ENCODE data around the gene CLPX. TPM values are rescaled to one million over a fixed set of nuclear protein-coding genes. Genes with fewer than 3 reads are reported as not detected.

CLPX gene
- total RNA-seq, 1 experiment from 2014 or later = 44.1 TPM

DNA sequence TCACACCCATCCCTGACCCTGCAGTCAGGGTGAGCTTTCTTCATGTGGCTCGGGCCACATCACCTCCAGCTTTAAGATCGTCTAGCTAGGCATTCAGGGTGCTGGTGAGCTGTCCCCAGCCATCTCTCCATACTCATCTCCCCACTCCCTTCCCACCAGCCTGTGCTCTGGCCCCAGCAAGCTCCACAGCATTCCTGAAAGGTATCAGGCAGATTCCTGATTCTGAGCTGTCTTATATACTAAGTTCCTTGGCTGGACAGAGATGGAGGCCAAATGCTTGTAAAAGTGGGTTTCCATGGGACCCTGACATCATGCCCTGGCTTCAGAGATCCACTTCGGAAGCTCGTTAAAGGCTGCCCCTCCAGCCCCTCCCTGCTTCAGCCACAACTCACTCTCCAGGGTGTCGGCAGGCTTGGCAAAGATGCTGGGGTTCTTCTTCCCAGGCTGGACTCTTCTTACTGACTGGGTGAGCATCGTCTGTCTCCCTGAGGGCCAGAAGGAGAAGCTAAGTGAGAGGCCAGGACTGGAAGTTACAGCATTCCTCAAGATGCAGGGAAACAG, 22.2 kb upstream of the CLPX start:
- no peaks in the 10 kb centered on the region for H3K79me2 ChIP-seq (ENCODE audit: low read depth)
- POLR2A ChIA-PET (ENCODE audit: unreplicated experiment) = interaction anchor here (0.6 kb wide), 1 partner anchor 43 kb away, joined by 8 read pairs; no protein-coding TSS in a partner anchor
- CTCF ChIA-PET = no interaction called here

GRCh38 chr15:65206750-65207149, 21.6 kb upstream of the CLPX start:
- intact Hi-C loops (cut with micrococcal nuclease; ENCODE audit: unreplicated experiment) = loop anchor here (10.0 kb wide), 1 partner anchor 48 kb away; no protein-coding TSS in a partner anchor
- CTCF ChIA-PET = no interaction called here

More for the DNA sequence above, 22.2 kb upstream of the CLPX start:
- H3K27ac ChIP-seq = no peak overlapping the region
- H3K4me2 ChIP-seq = no peak overlapping the region
- no peak for TF ChIP-seq EZH2 (IDR thresholded peaks at IDR 0.05; ENCODE audit: low read depth)
- no peak for TF ChIP-seq CTCF (conservative IDR thresholded peaks at IDR 0.05)
- no peaks in the 10 kb centered on the region for H3K9me3 ChIP-seq (ENCODE audit: insufficient read depth, low read depth)
- no peaks in the 10 kb centered on the region for H3K9me2 ChIP-seq (ENCODE audit: insufficient read depth)
- H3K27me3 ChIP-seq (ENCODE audit: insufficient read depth, low read depth) = no peaks in the 10 kb centered on the region
- H4K20me1 ChIP-seq (ENCODE audit: insufficient read depth) = no peaks in the 10 kb centered on the region
- H3K36me3 ChIP-seq (ENCODE audit: low read depth) = no peaks in the 10 kb centered on the region
- H3F3A ChIP-seq (ENCODE audit: insufficient read depth, low read depth) = peaks cover 17% of the 10 kb centered on the region; the same call in 1 of the 2 replicates
- H3K4me3 ChIP-seq = no peak overlapping the region
- H2AFZ ChIP-seq = no peak overlapping the region
- intact Hi-C loops (cut with micrococcal nuclease; ENCODE audit: unreplicated experiment) = loop anchor here (10.0 kb wide), 1 partner anchor 47 kb away; no protein-coding TSS in a partner anchor
- H3K4me1 ChIP-seq (replicated peaks; ENCODE audit: insufficient read depth) = peaks cover 33% of the 10 kb centered on the region
- DNase-seq = no peak
- no TSS peak for BruUV-seq (replicated peaks)

GRCh38 chr15:65204931-65205660, 20.0 kb upstream of the CLPX start:
- H3K27me3 ChIP-seq (ENCODE audit: insufficient read depth, low read depth) = no peaks in the 10 kb centered on the region
- H3F3A ChIP-seq (ENCODE audit: insufficient read depth, low read depth) = peaks cover 11% of the 10 kb centered on the region; the same call in 1 of the 2 replicates
- ChIA-PET POLR2A (ENCODE audit: unreplicated experiment) (no interaction called here), CTCF (no interaction called here)
- H3K27ac ChIP-seq = no peak overlapping the region
- no peaks in the 10 kb centered on the region for H3K36me3 ChIP-seq (ENCODE audit: low read depth)
- H3K4me2 ChIP-seq = no peak overlapping the region
- no peaks in the 10 kb centered on the region for H3K79me2 ChIP-seq (ENCODE audit: low read depth)
- no peaks in the 10 kb centered on the region for H3K9me2 ChIP-seq (ENCODE audit: insufficient read depth)
- H3K4me3 ChIP-seq = no peak overlapping the region
- TF ChIP-seq CTCF (conservative IDR thresholded peaks at IDR 0.05) (no peak), EZH2 (IDR thresholded peaks at IDR 0.05; ENCODE audit: low read depth) (no peak)
- peaks cover 12% of the 10 kb centered on the region for H3K4me1 ChIP-seq (replicated peaks; ENCODE audit: insufficient read depth)
- DNase-seq = no peak
- H3K9me3 ChIP-seq (ENCODE audit: insufficient read depth, low read depth) = no peaks in the 10 kb centered on the region
- no peak overlapping the region for H2AFZ ChIP-seq
- BruUV-seq (replicated peaks) = no TSS peak
- intact Hi-C loops (cut with micrococcal nuclease; ENCODE audit: unreplicated experiment) = loop anchor here (10.0 kb wide), 1 partner anchor 50 kb away; no protein-coding TSS in a partner anchor
- H4K20me1 ChIP-seq (ENCODE audit: insufficient read depth) = no peaks in the 10 kb centered on the region

More at GRCh38 chr15:65206750-65207149, 21.6 kb upstream of the CLPX start:
- H3K27ac ChIP-seq = no peak overlapping the region
- no peaks in the 10 kb centered on the region for H3K27me3 ChIP-seq (ENCODE audit: insufficient read depth, low read depth)
- BruUV-seq (replicated peaks) = no TSS peak
- no peaks in the 10 kb centered on the region for H3K36me3 ChIP-seq (ENCODE audit: low read depth)
- H3K4me2 ChIP-seq = no peak overlapping the region
- no peaks in the 10 kb centered on the region for H4K20me1 ChIP-seq (ENCODE audit: insufficient read depth)
- peaks cover 27% of the 10 kb centered on the region for H3K4me1 ChIP-seq (replicated peaks; ENCODE audit: insufficient read depth)
- H3K4me3 ChIP-seq = no peak overlapping the region
- TF ChIP-seq EZH2 (IDR thresholded peaks at IDR 0.05; ENCODE audit: low read depth) (no peak), CTCF (conservative IDR thresholded peaks at IDR 0.05) (no peak)
- DNase-seq = no peak
- POLR2A ChIA-PET (ENCODE audit: unreplicated experiment) = no interaction called here
- no peaks in the 10 kb centered on the region for H3K9me3 ChIP-seq (ENCODE audit: insufficient read depth, low read depth)
- H3F3A ChIP-seq (ENCODE audit: insufficient read depth, low read depth) = peaks cover 17% of the 10 kb centered on the region; the same call in 1 of the 2 replicates
- H2AFZ ChIP-seq = no peak overlapping the region
- H3K9me2 ChIP-seq (ENCODE audit: insufficient read depth) = no peaks in the 10 kb centered on the region
- no peaks in the 10 kb centered on the region for H3K79me2 ChIP-seq (ENCODE audit: low read depth)
